ENCODE data around the gene CFAP20DC. TPM values are rescaled to one million over a fixed set of nuclear protein-coding genes. Genes with fewer than 3 reads are reported as not detected.

Gene CFAP20DC
- total RNA-seq, 4 donors from 2014 or later, result not detected

DNA sequence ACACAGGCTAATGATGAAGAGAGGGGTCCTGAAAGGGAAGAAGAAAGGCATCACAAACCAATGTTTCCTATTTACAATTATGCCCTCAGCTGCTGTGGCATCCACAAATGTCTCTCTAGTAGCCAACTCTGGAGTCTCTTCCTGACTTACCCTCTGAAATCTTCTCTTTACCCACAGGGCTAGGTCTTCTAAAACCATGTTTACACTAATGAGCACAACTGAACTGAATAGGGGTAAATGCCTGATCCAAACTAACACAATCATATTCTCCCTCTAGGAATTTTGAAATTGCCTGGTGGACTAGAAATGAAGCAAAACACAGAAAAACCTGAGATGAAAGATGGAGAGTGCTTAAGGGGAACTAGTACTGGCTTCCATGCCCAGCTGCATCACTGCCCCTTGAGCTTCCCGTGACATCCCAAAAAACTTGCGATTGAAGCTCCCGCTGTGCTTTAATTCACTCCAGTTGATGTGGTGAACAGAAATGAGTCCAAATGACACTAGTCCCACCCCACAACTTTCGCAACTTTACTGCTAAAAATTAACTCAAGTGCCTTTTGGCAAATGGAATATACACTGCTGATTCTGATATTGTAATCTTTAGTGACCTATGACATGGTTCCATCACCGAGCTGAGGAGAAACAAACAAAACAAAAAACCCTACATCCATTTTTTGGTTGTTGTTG, 32.8 kb downstream of the CFAP20DC start:
- in situ Hi-C loops (cut with MboI; ENCODE audit: low sequenced_read_pairs in 4 of 4) (no loop called here), intact Hi-C loops (cut with DNase I; ENCODE audit: low total_unique reads) (no loop called here)
- no peaks in the 10 kb centered on the region for H3K27me3 ChIP-seq
- H3K4me3 ChIP-seq, result no peak overlapping the region
- H3K36me3 ChIP-seq, result no peaks in the 10 kb centered on the region
- H3K9me3 ChIP-seq, result no peaks in the 10 kb centered on the region
- no peak for TF ChIP-seq POLR2A (IDR thresholded peaks at IDR 0.05)
- TF ChIP-seq, protein P1, sequence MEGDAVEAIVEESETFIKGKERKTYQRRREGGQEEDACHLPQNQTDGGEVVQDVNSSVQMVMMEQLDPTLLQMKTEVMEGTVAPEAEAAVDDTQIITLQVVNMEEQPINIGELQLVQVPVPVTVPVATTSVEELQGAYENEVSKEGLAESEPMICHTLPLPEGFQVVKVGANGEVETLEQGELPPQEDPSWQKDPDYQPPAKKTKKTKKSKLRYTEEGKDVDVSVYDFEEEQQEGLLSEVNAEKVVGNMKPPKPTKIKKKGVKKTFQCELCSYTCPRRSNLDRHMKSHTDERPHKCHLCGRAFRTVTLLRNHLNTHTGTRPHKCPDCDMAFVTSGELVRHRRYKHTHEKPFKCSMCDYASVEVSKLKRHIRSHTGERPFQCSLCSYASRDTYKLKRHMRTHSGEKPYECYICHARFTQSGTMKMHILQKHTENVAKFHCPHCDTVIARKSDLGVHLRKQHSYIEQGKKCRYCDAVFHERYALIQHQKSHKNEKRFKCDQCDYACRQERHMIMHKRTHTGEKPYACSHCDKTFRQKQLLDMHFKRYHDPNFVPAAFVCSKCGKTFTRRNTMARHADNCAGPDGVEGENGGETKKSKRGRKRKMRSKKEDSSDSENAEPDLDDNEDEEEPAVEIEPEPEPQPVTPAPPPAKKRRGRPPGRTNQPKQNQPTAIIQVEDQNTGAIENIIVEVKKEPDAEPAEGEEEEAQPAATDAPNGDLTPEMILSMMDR (IDR thresholded peaks at IDR 0.05 in 4 of 5, conservative IDR thresholded peaks at IDR 0.05 in 1 of 5), result no peak
- DNase-seq (no peak), ATAC-seq (no peak)
- no peaks in the 10 kb centered on the region for H3K4me1 ChIP-seq
- H3K27ac ChIP-seq, result no peak overlapping the region

DNA sequence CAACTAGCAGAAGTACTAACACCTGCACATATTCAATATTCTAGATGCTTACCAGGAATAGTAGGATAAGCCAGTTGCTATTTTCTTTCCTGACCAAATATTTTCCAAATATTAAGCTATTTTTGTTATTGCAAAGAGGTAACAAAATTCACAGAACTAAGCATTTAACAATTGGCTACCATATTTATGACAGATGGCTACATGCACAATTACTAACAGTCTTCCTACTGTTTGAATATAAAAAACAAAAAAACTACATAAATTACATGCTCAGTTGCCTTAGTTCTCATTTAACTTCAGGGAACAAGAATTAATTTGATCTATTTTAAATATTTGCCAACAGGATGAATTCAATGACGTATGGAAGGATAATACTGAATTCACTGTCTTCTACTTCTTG, 36.2 kb downstream of the CFAP20DC start:
- TF ChIP-seq POLR2A (IDR thresholded peaks at IDR 0.05), result no peak
- TF ChIP-seq, protein P1 (IDR thresholded peaks at IDR 0.05 in 4 of 5, conservative IDR thresholded peaks at IDR 0.05 in 1 of 5), result no peak
- Histone ChIP-seq H3K27me3 (no peaks in the 10 kb centered on the region), H3K27ac (no peak overlapping the region), H3K9me3 (no peaks in the 10 kb centered on the region), H3K4me1 (no peaks in the 10 kb centered on the region), H3K4me3 (no peak overlapping the region), H3K36me3 (no peaks in the 10 kb centered on the region)
- ATAC-seq (no peak), DNase-seq (no peak)
- intact Hi-C loops (cut with DNase I; ENCODE audit: low total_unique reads) (no loop called here), in situ Hi-C loops (cut with MboI; ENCODE audit: low sequenced_read_pairs in 4 of 4) (no loop called here)

DNA sequence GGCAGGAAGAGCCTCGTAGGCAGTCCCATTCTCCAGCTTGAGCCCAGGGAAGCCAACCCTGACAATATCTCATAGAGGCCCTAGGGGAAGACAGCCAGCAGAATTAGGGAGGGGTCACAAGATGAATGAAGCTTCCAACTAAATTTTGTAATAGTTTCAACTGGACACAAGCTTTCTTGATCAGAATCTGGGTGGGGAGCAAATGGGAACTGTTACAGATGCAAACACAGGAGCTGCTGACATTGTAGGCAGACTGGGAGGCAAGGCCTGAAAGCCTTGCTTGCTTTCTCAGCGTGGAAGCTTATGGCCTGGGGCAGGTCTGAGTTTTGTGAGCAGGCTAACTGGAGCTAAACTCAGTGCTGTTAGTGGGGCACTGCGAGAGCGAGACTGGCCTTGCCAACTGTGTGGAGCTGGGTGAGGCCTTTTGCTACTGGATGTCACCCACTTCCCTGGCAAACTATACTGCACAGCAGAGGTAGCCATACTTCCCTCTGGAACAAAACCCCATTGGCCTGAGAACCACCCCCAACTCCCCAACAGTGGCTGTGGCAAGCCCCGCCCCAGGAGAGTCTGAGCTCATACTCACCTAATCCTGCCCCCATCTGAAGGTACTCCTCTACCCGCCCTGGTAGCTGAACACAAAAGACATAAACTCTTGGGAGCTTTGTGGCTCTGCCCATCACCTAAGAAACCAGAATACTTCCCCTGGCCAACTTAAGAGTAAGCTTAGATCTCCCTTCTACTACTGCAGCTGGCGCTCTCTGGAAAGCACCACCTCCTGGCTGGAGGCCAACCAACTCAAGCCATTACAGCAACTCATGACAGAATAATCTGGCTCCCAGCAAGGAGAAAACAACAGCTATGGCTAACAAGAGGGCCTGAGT, 42.9 kb downstream of the CFAP20DC start:
- Histone ChIP-seq H3K27me3 (no peaks in the 10 kb centered on the region), H3K27ac (no peak overlapping the region), H3K4me3 (no peak overlapping the region), H3K9me3 (no peaks in the 10 kb centered on the region), H3K4me1 (no peaks in the 10 kb centered on the region), H3K36me3 (no peaks in the 10 kb centered on the region)
- ATAC-seq (no peak), DNase-seq (no peak)
- in situ Hi-C loops (cut with MboI; ENCODE audit: low sequenced_read_pairs in 4 of 4) (no loop called here), intact Hi-C loops (cut with DNase I; ENCODE audit: low total_unique reads) (no loop called here)
- no peak for TF ChIP-seq POLR2A (IDR thresholded peaks at IDR 0.05)
- TF ChIP-seq, protein P1 (IDR thresholded peaks at IDR 0.05 in 4 of 5, conservative IDR thresholded peaks at IDR 0.05 in 1 of 5), result no peak

DNA sequence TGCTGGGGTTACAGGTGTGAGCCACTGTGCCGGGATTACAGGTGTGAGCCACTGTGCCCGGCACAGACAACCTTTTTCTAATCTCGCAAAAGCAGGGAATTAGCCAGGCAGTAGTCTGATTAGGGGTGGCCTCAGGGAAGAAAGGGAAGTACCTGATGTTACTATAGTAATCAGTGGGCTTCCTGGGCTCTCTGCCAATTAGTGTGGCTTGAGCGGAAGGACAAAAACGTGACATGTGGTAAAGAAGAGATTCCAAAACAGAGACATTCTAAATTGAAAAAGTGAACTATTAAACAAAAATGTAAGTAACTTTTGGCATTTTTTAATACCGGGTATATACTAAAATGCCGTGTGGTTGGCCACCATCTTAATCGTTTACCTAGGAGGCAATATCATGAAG, 48.1 kb downstream of the CFAP20DC start:
- in situ Hi-C loops (cut with MboI; ENCODE audit: low sequenced_read_pairs in 4 of 4), result no loop called here
- TF ChIP-seq, protein P1 (IDR thresholded peaks at IDR 0.05 in 4 of 5, conservative IDR thresholded peaks at IDR 0.05 in 1 of 5), result no peak
- TF ChIP-seq POLR2A (IDR thresholded peaks at IDR 0.05), result no peak
- DNase-seq, result no peak
- Histone ChIP-seq H3K4me1 (no peaks in the 10 kb centered on the region), H3K27me3 (no peaks in the 10 kb centered on the region), H3K27ac (no peak overlapping the region), H3K9me3 (no peaks in the 10 kb centered on the region), H3K36me3 (no peaks in the 10 kb centered on the region), H3K4me3 (no peak overlapping the region)
- ATAC-seq, result no peak
- intact Hi-C loops (cut with DNase I; ENCODE audit: low total_unique reads), result no loop called here

All from gastrocnemius medialis (tissue), 4 donors.